Dermis blood vessel endothelial cell (primary cell): ENCODE results near the gene PTPN11. TPM values are rescaled to one million over a fixed set of nuclear protein-coding genes. Genes with fewer than 3 reads are reported as not detected.
"Not testable (repeated sequence)": the region's sequence is repeated elsewhere in the genome, so short reads cannot be mapped to it uniquely, and the experiment has no call there.

Experiments used
- DNase-seq: peaks from one replicate; pipeline ENCODE4 v3.0.0; 2010
- total RNA-seq: library from RNA; depleted of rRNA; stranded (reverse); fragments of >200 nt; gene quantifications from 2 replicates; pipeline ENCODE4 v1.2.3, GENCODE V29; 2014

The PTPN11 gene
- total RNA-seq, 1 donor from 2014 or later = 90.9 TPM

DNA sequence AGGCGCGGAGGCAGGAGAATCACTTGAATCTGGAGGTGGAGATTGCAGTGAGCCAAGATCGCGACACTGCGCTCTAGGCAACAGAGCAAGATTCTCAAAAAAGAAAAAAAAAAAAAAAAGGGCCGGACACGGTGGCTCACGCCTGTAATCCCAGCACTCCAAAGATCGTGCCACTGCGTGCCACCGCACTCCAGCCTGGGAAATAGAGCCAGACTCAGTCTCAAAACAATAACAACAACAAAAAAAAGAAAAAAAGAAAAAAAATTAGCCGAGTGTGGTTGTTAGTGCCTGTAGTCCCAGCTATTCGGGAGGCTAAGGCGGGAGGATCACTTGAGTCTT lies 8.9 kb upstream of the PTPN11 start:
- DNase-seq = no peak

DNA sequence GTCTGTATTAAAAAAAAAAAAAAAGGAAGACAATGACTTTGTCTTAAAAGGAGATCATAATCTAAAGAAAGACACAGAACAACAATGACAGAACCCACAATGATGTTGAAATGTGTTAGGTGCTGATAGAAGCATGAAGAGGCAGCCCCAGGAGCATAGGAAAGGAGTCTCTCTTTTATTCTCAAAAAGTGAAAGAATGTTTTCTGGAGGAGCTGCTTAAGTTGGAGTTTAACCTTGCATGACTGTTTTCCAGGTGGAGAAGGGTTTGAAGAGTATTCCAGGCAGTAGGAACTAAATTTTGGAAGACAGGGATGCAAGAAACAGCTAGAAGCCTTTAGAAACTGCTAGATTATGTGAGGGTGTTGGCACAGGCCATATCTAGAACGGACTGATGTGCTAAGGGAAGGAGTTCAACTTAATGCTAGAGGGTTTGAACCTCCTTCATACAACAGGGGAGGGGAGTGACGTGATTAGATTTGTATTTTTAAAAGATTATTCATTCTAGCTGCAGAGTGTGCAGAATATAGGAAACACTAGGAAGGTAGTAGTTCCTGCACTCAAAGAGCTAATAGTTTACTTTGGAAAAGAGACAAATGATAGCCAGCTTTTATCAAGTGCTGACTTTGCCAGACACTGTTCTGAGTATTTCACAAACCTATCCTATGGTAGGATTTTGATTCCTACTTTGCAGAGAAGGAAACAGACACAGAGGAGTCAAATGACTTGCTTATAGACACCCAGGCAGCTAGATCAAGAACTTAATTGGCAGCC lies 4.7 kb upstream of the PTPN11 start:
- no peak for DNase-seq

DNA sequence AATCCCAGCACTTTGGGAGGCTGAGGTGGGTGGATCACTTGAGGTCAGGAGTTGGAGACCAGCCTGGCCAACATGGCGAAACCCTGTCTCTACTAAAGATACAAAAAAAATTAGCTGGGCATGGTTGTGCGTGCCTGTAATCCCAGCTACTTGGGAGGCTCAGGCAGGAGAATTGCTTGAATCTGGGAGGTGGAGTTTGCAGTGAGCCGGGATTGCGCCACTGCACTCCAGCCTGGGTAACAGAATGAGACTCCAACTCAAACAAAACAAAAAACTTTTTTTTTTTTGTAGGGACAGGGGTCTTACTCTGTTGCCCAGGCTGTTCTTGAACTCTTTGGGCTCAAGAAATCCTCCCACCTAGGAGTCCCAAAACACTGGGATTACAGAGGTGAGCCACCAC lies 3.3 kb upstream of the PTPN11 start:
- not testable (repeated sequence) for DNase-seq

DNA sequence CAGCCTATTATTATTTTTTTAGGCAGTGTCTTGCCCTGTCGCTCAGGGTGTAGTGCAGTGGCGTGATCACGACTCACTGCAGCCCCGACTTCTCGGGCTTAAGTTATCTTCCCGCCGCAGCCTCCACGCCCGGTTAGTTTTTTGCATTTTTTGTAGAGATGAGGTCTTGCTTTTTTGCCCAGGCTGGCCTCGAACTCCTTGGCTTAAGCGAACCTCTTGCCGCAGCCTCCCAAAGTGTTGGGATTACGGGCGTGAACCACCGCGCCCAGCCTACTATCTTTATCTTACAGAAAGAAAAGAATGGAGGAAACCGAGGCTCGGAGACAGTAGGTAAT lies 507 bp upstream of the PTPN11 start:
- DNase-seq = no peak

DNA sequence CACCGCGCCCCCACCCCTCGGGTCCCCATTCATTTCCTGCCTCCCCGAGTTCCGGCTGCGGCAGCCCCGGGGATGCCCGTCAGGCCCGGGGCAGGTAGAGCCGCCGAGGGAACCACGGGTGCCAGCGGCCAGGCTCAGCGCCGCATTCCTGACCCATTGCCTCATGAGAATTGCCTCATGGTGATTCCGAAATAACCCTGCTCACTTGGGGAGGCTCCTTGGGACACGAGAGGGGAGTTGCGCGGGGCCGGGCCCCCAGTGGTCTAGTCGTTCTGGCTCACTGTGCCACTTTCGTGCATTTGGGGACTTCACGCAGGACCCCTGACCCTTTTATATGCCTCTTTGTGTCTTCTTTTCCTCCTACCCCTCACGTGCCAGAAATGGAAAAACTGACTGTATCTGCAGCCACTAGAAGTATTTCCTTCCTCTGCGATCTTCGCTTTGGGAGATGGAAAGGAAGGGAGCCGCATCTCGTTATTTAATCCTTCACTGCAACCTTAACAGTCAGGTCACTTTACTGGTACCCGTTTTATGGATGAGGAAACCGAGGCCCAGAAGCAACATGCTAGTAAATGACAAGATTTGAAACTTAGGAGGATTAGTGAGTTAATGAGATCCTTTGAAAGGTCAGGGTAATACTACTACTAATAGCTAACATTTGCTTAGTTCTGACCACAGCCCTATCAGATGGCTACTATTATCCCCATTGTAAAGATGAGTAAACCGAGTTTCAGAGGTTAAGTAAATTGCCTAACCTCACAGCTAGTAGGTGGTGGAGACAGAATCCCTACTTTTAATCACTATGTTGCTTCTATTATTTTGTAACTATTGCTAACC lies 768 bp downstream of the PTPN11 start:
- peak; percentile 71 for DNase-seq

DNA sequence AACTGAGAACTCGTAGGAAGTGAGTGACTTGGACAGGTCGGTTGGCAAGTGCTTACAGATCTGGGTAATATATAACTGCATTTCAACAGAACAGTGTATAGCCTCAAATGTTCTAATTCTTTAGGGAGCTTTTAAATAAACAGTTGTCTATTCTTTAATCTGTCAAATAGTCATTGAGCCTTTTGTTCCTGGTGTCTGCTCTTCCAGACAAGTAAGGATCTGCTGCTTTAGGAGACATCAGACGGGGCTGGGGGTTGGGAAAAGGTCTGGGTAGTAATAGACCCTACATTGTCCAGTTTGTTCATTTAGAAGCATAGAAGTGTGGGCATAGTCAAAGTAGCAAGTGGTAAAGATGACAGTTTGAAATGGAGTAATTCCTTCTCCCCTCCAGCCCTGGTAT lies 2.0 kb downstream of the PTPN11 start:
- no peak for DNase-seq

DNA sequence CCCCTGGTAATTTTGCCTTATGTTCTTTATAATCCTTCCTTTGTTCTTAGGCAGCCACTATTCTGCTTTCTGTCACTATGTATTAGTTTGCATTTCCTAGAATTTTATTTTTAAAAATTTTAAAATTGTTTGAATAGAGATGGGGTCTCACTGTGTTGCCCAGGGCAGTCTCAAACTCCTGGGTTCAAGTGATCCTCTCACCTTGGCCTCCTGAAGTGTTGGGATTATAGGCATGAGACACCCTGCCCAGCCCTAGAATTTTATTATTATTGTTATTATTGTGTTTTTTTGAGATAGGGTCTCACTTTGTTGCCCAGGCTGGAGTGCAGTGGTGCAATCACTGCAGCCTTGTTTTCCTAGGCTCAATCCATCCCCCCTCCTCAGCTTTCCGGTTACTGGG lies 2.6 kb downstream of the PTPN11 start:
- no peak for DNase-seq

DNA sequence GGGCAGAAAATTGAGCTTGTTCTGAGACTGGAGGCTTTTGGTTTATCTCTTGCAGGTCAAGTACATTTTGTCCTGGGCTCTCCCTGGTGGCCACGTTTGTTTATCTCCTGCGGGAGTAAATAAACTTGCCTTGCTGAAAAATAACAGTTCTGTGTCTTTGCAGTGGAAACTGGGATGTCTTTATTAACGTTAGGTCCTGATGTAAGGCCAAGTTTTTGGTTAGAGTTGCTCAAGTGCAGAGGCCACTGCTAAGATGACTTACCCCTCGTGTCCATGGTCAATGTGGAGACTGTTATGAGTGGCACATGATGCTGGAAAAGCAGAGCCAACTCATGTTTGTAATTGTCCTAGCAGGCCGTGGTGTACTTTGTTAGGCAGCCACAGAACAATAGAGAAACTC lies 3.8 kb downstream of the PTPN11 start:
- DNase-seq = peak; percentile 33

DNA sequence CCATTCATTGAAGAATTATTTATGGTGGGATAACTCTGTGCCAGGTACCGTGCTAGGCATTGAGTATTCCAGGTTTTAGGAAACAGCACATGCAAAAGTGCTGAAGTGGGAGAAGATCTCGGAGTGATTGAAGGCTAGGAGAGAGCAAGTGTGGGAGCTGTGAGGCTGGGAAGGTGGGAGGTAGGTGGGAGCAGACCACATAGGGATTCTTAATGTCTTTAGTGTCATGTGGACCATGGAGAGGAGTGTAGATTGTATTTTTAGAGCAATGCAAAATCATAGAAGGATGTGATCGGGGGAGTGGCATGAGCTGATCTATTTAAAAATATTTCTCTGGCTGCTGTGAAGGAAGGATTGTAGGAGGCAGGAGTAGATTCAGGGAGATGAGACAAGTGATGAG lies 5.4 kb downstream of the PTPN11 start:
- DNase-seq = no peak

DNA sequence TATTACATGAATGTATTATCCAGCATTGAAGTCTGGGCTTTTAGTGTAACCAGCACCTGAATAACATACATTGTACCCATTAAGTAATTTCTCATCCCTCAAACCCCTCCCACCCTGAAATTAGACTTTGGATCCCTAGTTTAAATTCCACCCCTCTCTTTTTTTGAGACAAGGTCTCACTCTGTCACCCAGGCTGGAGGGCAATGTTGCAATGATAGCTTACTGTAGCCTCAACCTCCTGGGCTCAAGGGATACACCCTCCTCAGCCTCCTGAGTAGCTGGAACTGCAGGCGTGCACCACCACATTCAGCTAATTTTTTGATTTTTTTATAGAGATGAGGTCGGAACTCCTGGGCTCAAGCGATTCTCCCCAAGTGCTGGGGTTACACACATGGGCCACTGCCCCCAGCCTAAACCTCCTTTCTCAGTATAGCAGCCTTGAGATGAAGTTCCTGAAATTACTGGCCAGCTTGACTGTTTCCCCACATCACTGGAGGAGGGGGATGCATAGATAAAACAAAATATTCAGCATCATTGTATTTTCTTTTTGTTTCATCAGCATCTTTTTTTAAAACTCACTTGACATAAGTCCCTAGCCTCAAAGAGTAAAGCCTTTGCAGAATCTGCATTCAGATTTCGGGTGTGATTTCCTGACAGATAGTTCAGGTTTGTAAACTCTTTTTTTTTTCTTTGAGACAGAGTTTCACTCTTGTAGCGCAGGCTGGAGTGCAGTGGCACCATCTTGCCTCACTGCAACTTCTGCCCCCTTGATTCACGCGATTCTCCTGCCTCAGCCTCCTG lies 7.0 kb downstream of the PTPN11 start:
- no peak for DNase-seq

DNA sequence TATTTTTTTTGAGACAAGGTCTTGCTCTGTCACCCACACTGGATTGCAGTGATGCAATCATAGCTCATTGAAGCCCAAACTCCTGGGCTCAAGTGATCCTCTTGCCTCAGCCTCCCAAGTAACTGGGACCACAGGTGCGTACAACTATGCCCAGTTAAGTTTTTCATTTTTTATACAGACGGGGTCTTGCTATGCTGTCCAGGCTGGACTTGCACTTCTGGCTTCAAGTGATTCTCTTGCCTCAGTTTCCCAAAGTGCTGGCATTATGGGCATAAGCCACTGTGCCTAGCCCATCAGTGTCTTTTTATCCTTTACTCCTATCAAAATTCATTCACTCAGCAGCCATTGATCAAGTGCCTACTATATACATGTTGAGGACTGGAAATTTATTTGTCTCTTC lies 9.0 kb downstream of the PTPN11 start:
- DNase-seq = no peak

DNA sequence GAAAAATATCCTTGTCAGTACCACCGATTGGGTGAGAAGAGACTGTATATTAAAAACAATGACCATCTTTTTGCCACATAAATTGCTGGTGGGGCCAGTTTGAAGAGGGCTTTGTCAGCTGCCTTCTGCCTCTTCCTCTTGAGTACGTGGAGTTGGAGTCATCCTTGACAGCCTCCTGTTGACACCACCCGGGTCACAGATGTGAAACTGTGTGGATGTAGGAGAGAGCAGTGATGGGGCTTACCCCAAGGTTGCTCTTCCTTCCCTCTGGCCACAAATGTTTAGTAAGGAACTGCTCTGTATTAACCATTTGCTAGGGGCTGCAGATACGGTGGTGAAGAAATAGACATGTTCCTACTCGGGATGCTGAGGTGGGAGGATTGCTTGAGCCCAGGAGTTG lies 12.2 kb downstream of the PTPN11 start:
- DNase-seq = no peak

DNA sequence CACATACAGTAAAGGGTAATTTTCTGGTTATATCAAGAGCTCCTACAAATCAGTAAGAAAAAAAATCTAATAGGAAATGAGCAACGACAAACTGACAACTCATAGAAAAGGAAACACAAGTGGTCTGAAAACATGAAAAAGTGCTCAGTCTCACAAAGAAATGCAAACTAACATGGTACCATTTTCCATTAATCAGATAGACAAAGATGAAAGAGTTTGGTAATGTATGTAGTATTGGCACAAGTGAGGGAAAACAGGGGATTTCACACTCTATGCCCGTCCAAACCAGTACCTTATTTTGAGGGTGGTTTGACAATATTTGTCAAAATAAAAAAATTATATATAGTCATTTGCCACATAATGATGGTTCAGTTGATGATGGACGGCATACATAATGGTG lies 13.2 kb downstream of the PTPN11 start:
- DNase-seq = no peak

DNA sequence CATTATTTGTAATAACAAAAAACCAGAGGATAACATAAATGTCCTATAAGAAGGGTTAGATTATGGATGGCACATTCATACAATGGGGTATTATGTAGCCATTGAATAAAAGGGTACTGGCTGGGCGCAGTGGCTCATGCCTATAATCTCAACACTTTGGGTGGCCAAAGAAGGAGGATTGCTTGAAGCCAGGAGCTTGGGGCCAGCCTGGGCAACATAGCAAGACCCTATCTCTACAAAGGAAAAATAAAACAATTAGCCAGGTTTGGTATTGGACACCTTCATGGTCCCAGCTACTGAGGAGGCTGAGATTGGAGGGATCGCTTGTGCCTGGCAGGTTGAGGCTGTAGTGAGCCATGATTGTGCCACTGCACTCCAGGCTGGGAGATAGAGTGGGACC lies 14.8 kb downstream of the PTPN11 start:
- DNase-seq = no peak

DNA sequence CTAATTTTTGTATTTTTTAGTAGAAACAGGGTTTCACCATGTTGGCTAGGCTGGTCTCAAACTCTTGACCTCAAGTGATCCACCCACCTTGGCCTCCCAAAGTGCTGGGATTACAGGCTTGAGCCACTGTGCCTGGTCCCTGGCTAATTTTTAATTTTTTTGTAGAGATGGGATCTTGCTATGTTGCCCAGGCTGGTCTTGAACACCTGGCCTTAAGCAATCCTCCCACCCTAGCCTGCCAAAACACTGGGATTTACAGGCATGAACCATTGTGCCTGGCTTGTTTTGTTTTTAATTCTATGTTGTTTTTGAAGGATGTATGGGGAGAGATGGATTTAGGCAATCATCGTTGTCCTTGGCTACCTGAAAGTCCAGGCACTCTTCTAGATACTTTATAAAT lies 19.9 kb downstream of the PTPN11 start:
- DNase-seq = not testable (repeated sequence)

DNA sequence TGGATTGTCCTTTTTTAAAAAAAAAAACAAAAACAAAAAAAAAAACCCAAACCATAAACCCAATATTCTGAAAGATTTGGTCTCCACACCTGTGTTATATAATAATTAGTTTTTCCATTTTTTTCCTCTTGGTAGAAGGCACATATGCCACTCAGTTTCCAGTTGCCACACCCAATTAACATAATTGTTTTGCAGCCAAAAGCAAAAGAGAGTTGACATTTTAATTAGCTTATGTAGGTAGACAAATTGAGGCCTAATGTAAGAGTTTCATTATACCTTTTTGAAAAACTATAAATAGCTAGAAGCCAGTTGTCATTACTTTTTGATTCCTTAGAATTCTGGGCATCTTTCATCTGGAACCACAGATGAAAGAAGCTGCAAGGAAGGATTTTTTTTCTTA lies 21.0 kb downstream of the PTPN11 start:
- DNase-seq = no peak

DNA sequence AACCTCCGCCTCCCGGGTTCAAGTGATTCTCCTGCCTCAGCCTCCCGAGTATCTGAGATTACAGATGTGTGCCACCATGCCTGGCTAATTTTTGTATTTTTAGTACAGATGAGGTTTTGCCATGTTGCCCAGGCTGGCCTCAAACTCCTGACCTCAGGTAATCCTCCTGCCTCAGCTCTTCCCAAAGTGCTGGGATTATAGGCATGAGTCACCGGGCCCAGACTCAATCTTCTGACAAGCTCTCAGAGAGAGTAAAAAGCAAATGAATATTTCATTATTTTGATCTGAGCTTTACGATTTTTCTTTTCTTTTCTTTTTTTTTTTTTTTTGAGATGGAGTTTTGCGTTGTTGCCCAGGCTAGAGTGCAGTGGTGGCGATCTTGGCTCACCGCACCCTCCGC lies 21.9 kb downstream of the PTPN11 start:
- not testable (repeated sequence) for DNase-seq

DNA sequence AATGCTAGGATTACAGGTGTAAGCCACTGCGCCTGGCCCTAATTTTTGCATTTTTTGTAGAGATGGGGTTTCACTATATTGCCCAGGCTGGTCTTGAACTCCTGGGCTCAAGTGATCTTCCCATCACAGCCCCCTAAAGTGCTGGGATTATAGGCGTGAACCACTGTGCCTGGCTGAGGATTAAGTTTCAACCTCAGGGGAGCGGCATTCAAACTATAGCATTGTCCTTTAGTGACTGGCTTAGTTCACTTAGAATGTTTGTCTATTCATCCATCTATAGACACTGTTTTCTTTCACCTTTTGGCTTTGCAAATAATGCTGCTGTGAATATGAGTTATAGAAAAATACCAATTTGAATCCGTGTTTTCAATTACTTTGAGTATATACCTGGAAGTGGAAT lies 25.2 kb downstream of the PTPN11 start:
- DNase-seq = no peak

DNA sequence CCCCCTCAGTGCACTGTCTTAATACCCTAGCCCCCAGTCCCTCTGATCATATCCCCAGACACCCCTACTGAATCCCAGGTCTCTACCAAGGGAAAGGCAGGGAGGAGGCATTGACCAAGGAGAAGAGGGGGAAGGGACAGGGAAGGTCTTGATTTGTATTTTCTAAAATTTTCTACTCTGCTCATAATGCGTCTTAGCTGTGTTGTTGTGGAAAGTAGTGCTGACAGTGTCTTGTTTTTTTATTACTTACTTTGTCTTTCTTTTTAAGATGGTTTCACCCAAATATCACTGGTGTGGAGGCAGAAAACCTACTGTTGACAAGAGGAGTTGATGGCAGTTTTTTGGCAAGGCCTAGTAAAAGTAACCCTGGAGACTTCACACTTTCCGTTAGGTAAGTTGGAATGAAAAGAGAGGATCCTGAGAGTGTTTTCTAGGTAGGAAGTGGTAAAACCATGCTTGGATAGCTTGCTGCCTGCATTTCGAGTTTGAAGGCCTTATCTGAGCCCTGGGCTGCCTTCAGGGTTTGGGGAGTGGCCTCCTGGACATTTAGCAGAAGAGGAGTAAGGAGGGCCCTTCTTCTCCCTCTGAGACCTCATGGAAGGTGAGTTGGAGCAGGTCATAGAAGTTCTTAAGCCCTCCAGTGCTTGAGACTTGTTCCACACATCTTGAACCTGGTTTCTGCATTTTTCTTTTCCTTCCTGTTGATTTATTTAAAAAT lies 27.4 kb downstream of the PTPN11 start:
- no peak for DNase-seq

DNA sequence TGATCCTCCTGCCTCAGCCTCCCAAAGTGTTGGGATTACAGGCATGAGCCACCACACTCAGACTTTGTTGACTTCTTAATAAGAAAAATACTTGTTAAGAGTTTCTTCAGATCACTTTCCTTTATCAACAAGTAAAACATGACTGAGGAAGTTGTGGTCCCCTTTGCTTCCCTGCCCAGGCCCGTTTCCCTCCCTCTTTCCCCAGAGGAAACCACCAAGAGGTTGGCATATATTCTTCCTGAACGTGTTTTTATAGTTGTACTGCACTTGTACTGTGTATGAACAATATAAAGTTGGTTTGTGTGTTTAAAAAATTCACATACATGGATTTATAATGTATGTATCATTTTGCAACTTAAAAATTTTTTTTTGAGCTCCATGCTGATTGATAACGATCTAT lies 28.4 kb downstream of the PTPN11 start:
- DNase-seq = no peak

DNA sequence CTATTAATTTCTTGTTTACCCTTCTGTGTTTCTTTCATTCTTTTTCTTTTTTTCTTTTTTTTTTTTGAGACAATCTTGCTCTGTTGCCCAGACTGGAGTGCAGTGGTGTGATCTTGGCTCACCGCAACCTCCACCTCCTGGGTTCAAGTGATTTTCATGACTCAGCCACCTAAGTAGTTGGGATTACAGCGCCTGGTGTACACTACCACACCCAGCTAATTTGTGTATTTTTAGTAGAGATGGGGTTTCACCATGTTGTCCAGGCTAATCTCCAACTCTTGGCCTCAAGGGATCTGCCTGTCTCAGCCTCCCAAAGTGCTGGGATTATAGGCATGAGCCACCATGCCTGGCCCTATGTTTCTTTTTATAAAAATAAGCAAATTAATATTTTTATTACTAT lies 29.4 kb downstream of the PTPN11 start:
- DNase-seq = not testable (repeated sequence)

DNA sequence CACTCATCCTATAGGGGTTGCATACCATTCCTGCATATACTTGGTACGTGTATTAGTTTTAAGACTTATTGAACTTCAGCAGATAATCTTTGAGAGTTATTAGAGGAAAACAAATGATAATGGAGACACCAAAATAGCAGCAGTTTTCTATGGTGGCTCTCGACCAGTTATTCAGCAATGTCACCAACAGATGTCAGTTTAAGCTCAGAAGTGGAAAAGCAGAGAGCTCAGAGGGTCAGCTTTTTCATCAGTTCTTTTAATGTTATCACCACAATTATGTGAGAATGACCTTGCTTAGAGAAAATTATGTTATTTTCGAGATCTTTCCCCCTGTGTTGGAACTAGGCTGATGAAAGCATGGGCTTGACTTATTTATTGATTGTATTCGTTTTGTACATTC lies 32.0 kb downstream of the PTPN11 start:
- DNase-seq = no peak

DNA sequence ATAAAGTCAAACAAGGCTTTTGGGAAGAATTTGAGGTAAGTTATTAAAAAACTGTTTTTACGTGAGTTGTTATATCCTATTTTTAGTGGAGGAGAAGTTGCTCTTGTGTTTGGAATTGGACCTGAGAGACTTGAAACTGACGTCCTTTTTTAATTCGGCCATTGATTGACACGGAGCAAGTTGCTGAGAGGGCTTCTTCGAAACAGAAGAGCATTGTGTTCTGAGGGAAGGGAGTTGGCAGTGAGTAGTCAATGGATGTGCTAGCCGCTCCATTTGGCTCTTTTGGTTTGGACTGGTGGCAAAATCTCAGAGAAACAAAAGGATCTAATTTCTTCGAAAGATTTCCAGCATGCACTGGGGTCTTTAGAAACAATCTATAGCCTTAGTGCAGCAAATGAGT lies 37.3 kb downstream of the PTPN11 start:
- DNase-seq = no peak
